ENCODE results near the gene ERCC6L2.

DNA sequence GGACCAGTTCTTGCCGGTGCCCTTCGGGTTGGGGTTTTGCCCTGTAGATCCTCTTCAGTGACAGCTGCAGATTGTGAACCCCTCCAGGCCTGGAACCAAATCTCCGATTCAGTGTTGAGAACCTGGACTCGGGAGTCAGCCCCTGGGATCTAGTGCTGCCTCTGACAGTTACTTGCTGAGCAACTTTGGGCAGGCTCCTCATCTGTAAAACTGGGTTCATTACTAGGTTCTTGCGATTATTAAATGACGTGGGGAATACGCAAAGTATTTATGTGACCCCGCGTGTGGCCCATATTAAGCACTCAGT lies 600 bp downstream of the ERCC6L2 start:
- no peak for TF ChIP-seq BACH2 (CRISPR knock-in tag; IDR thresholded peaks at IDR 0.05; ENCODE audit: borderline replicate concordance)
- TF ChIP-seq RARB (CRISPR knock-in tag; IDR thresholded peaks at IDR 0.05): no peak
- no peak for TF ChIP-seq GLIS3 (CRISPR knock-in tag; IDR thresholded peaks at IDR 0.05)
- no peak for TF ChIP-seq ARNTL (CRISPR knock-in tag; IDR thresholded peaks at IDR 0.05; ENCODE audit: borderline replicate concordance, low read depth)
- TF ChIP-seq ZC3H10 (CRISPR knock-in tag; IDR thresholded peaks at IDR 0.05): no peak
- no peak for TF ChIP-seq ZFP30 (CRISPR knock-in tag; IDR thresholded peaks at IDR 0.05)
- no peak for TF ChIP-seq ZNF70 (CRISPR knock-in tag; IDR thresholded peaks at IDR 0.05)
- no peak for TF ChIP-seq CSDC2 (CRISPR knock-in tag; IDR thresholded peaks at IDR 0.05)
